B cell (primary cell): Measurements from ENCODE around the gene PC. TPM values are rescaled to one million over a fixed set of nuclear protein-coding genes. Genes with fewer than 3 reads are reported as not detected.
A peak's percentile ranks its signal among the peaks of the same experiment; 100 is the strongest.

Source experiments
- ATAC-seq: fragments of 200-7000 bp; cut with Tn5 transposase; one replicate; pipeline ENCODE4 v1.10.0; 2021; ENCODE audit warnings: low read depth, mild to moderate bottlenecking, moderate number of reproducible peaks, moderate library complexity
- CTCF ChIA-PET: fragments of 350-600 bp; sonication (Branson Sonifier 250); formaldehyde crosslinking; loops from one replicate; lab custom pipeline; 2021; ENCODE audit warnings: antibody characterized with exemption, inconsistent platforms; lab: Charles Lee
- POLR2A ChIA-PET: fragments of 350-600 bp; sonication (Branson Sonifier 250); formaldehyde crosslinking; loops from one replicate; lab custom pipeline; 2021; ENCODE audit warnings: antibody characterized with exemption; lab: Charles Lee
- DNase-seq: peaks from one replicate; pipeline ENCODE4 v3.0.0; 2013
- H2AFZ ChIP-seq: 2 replicates; pipeline ENCODE4 v1.6.1; 2012; ENCODE audit warnings: mild to moderate bottlenecking, low read depth, low read length; ENCODE audit not compliant: insufficient read depth, poor library complexity, severe bottlenecking
- H3K27ac ChIP-seq, 2 donors: 1 replicate in 1 of 2; 2 replicates in 1 of 2; pipeline ENCODE4 v1.5.1; 2012 to 2013; ENCODE audit warnings: low read length in 2 of 2, mild to moderate bottlenecking in 2 of 2, moderate library complexity in 1 of 2
- H3K27me3 ChIP-seq, 4 experiments: fragments of 200-600 bp in 1 of 4; sonication (generic) in 1 of 4; replicated peaks in 1 of 4; 1 replicate in 2 of 4; 2 replicates in 2 of 4; pipeline versions ENCODE4 v1.6.1 to v1.7.0; 2013 to 2016; ENCODE audit warnings: low read length in 3 of 4, mild to moderate bottlenecking in 2 of 4, mixed read lengths in 1 of 4, moderate library complexity in 1 of 4; ENCODE audit not compliant: insufficient read depth in 4 of 4, control insufficient read depth in 3 of 4; ENCODE audit errors: control extremely low read depth in 1 of 4
- H3K36me3 ChIP-seq, 2 experiments: replicated peaks in 1 of 2; 1 replicate in 1 of 2; 2 replicates in 1 of 2; pipeline versions ENCODE4 v1.6.1 to v1.7.1; 2013; ENCODE audit warnings: low read length in 1 of 2; ENCODE audit not compliant: insufficient read depth in 2 of 2, control insufficient read depth in 1 of 2; ENCODE audit errors: control extremely low read depth in 1 of 2, extremely low read depth in 1 of 2
- H3K4me1 ChIP-seq, 2 donors: fragments of 200-600 bp in 1 of 2; sonication (generic) in 1 of 2; 1 replicate in 1 of 2; 2 replicates in 1 of 2; pipeline versions ENCODE4 v1.5.1 to v1.6.1; 2013 to 2017; ENCODE audit warnings: low read length in 2 of 2; ENCODE audit not compliant: control insufficient read depth in 2 of 2, insufficient read depth in 2 of 2
- H3K4me2 ChIP-seq: replicated peaks from 2 replicates; pipeline ENCODE3; 2012; ENCODE audit warnings: mild to moderate bottlenecking, low read depth, low read length; ENCODE audit not compliant: poor library complexity, severe bottlenecking
- H3K4me3 ChIP-seq, 5 experiments: fragments of 200-600 bp in 1 of 5; sonication (generic) in 1 of 5; 1 replicate in 3 of 5; 2 replicates in 2 of 5; pipeline versions ENCODE4 v1.5.1 to v1.7.0; 2011 to 2016; ENCODE audit warnings: low read length in 4 of 5, mild to moderate bottlenecking in 4 of 5, low read depth in 2 of 5, control low read depth in 1 of 5, moderate library complexity in 1 of 5; ENCODE audit not compliant: insufficient read depth in 1 of 5; ENCODE audit errors: control extremely low read depth in 1 of 5, extremely low read depth in 1 of 5
- H3K79me2 ChIP-seq: fragments of 200-600 bp; sonication (generic); one replicate; pipeline ENCODE4 v1.6.0; 2016; ENCODE audit warnings: low read length; ENCODE audit not compliant: control insufficient read depth, insufficient read depth
- H3K9ac ChIP-seq: fragments of 200-600 bp; sonication (generic); 2 replicates; pipeline ENCODE4 v1.6.1; 2017; ENCODE audit warnings: mild to moderate bottlenecking, low read length, moderate library complexity
- H3K9me3 ChIP-seq, 3 donors: one replicate each; pipeline versions ENCODE4 v1.6.1 to v1.7.1; 2013; ENCODE audit warnings: low read length in 2 of 3; ENCODE audit not compliant: control insufficient read depth in 2 of 3, insufficient read depth in 1 of 3; ENCODE audit errors: control extremely low read depth in 1 of 3
- H4K20me1 ChIP-seq: 2 replicates; pipeline ENCODE4 v1.6.0; 2012; ENCODE audit warnings: mild to moderate bottlenecking, low read length; ENCODE audit not compliant: insufficient read depth, control insufficient read depth, poor library complexity, severe bottlenecking
- H3K27ac Mint-ChIP-seq: one replicate; pipeline ENCODE4 v1.8.0; 2021; ENCODE audit warnings: mixed read lengths
- H3K27me3 Mint-ChIP-seq: one replicate; pipeline ENCODE4 v1.8.0; 2021; ENCODE audit warnings: mixed read lengths
- H3K4me1 Mint-ChIP-seq: one replicate; pipeline ENCODE4 v1.8.0; 2021; ENCODE audit warnings: mixed read lengths
- H3K4me3 Mint-ChIP-seq: one replicate; pipeline ENCODE4 v1.8.0; 2021; ENCODE audit warnings: mixed read lengths
- H3K9me3 Mint-ChIP-seq: one replicate; pipeline ENCODE4 v1.8.0; 2022; ENCODE audit warnings: mixed read lengths; ENCODE audit not compliant: insufficient read depth
- CTCF ChIP-seq: fragments of 200-600 bp; IDR thresholded peaks from one replicate; pipeline ENCODE4 v1.8.0; 2022; ENCODE audit warnings: antibody characterized with exemption, mild to moderate bottlenecking
- EZH2 ChIP-seq: IDR thresholded peaks from 2 replicates; pipeline ENCODE4 v1.6.1; 2012; ENCODE audit warnings: borderline replicate concordance, low read depth, mild to moderate bottlenecking, moderate library complexity, low read length; ENCODE audit not compliant: insufficient read depth, poor library complexity, severe bottlenecking
- whole genome bisulfite sequencing: methylation state at CpG from one replicate; pipeline ENCODE4 v1.1.5; 2013; ENCODE audit warnings: missing lambda C conversion rate; ENCODE audit not compliant: insufficient coverage; 5-methylcytosine and 5-hydroxymethylcytosine counted together
- intact Hi-C: fragments of 100-400 bp; cut with micrococcal nuclease; formaldehyde crosslinking; loops from one replicate; pipeline ENCODE4 v1.10.0; 2022
- polyA plus RNA-seq: library from polyadenylated mRNA; depleted of rRNA; stranded (reverse); fragments of >200 nt; gene quantifications from 2 replicates; pipeline ENCODE4 v1.2.3, GENCODE V29; 2012
- total RNA-seq, 2 donors: library from RNA; stranded (reverse); fragments of 120-200 nt in 1 of 2; gene quantifications; 1 replicate in 1 of 2; 2 replicates in 1 of 2; pipeline versions ENCODE4 v1.2.3 to v1.2.4, GENCODE V29; 2013 to 2022

PC gene
- total and polyA plus RNA-seq, 2 donors (not counting 1 experiment from before 2014, with no cell fraction given), result 1.5 to 4.4 TPM

GRCh38 chr11:66854729-66855211, 103.4 kb downstream of the PC start:
- Histone ChIP-seq H3K27ac (no peak overlapping the region), H3K9me3 (no peaks in the 10 kb centered on the region), H4K20me1 (no peaks in the 10 kb centered on the region), H3K4me1 (peaks cover 5 to 20% of the 10 kb centered on the region in 2 donors), H3K9ac (no peak overlapping the region), H3K79me2 (no peaks in the 10 kb centered on the region), H3K27me3 (no peaks in the 10 kb centered on the region), H2AFZ (no peak overlapping the region), H3K4me2 (no peak overlapping the region), H3K36me3 (no peaks in the 10 kb centered on the region), H3K4me3 (no peak overlapping the region)
- peak overlapping the region; percentile 94 for H3K4me3 Mint-ChIP-seq
- H3K4me1 Mint-ChIP-seq, result peaks cover 14% of the 10 kb centered on the region
- DNase-seq (no peak), ATAC-seq (no peak)
- ChIA-PET POLR2A (no interaction called here), CTCF (interaction anchor here (0.5 to 2.0 kb wide), 7 partner anchors 9 to 176 kb away, joined by 3 to 11 read pairs (median 7); partner anchors contain the start of genes RBM4B and RCE1)
- intact Hi-C loops, result no loop called here
- WGBS, result 97% methylated on average over 15 of the region's 15 CpGs
- H3K27me3 Mint-ChIP-seq, result no peaks in the 10 kb centered on the region
- no peak overlapping the region for H3K27ac Mint-ChIP-seq
- TF ChIP-seq EZH2, result no peak
- no peak for TF ChIP-seq CTCF
- no peaks in the 10 kb centered on the region for H3K9me3 Mint-ChIP-seq

- ChIA-PET CTCF (interaction anchor here (0.5 to 2.0 kb wide), 4 partner anchors 8 to 98 kb away, joined by 3 to 8 read pairs (median 7); partner anchors contain the start of gene RCE1), POLR2A (interaction anchor here (0.7 kb wide), 1 partner anchor 388 kb away, joined by 3 read pairs; no protein-coding TSS in a partner anchor)
- no peaks in the 10 kb centered on the region for H3K9me3 ChIP-seq
- ATAC-seq, result no peak
- H3K27ac ChIP-seq, result no peak overlapping the region
- H3K27me3 ChIP-seq, result no peaks in the 10 kb centered on the region
- TF ChIP-seq CTCF, result no peak
- TF ChIP-seq EZH2, result no peak
- H3K27ac Mint-ChIP-seq, result no peak overlapping the region
- no peak for DNase-seq
- intact Hi-C loops, result no loop called here
- H3K9me3 Mint-ChIP-seq, result no peaks in the 10 kb centered on the region
- peaks cover 5 to 20% of the 10 kb centered on the region in 2 donors for H3K4me1 ChIP-seq
- H3K79me2 ChIP-seq, result no peaks in the 10 kb centered on the region
- H3K27me3 Mint-ChIP-seq, result no peaks in the 10 kb centered on the region
- WGBS, result 92% methylated on average over 12 of the region's 12 CpGs
- H3K4me3 Mint-ChIP-seq, result peak overlapping the region; percentile 94
- no peaks in the 10 kb centered on the region for H4K20me1 ChIP-seq
- H3K4me1 Mint-ChIP-seq, result peaks cover 14% of the 10 kb centered on the region
- no peak overlapping the region for H3K9ac ChIP-seq
- no peak overlapping the region for H2AFZ ChIP-seq
- no peak overlapping the region for H3K4me2 ChIP-seq
- no peak overlapping the region for H3K4me3 ChIP-seq
- no peaks in the 10 kb centered on the region for H3K36me3 ChIP-seq
These were observed 103.9 kb downstream of the PC start for GRCh38 chr11:66854231-66854661.
